ENCODE measurements around the gene GRM5.

- TF ChIP-seq EZH2phosphoT487 (IDR thresholded peaks at IDR 0.05), result no peak
- no peak for TF ChIP-seq CTCF (IDR thresholded peaks at IDR 0.05)
These were observed 382.8 kb downstream of the GRM5 start for GRCh38 chr11:88683024-88683423.

Measured in neural progenitor cell (in vitro differentiated cells).